ENCODE data around the gene ZSCAN31.

GRCh38 chr6:28353981-28354676 lies 18.2 kb upstream of the ZSCAN31 start:
- no peak for TF ChIP-seq GATA2 (IDR thresholded peaks at IDR 0.05; ENCODE audit: insufficient read depth, insufficient read length, low read depth, low read length)
- TF ChIP-seq POLR2A (IDR thresholded peaks at IDR 0.05; ENCODE audit: low read depth, low read length) = peak; percentile 54
- TF ChIP-seq POLR2AphosphoS5 (IDR thresholded peaks at IDR 0.05; ENCODE audit: insufficient read depth, low read depth, low read length) = peak; percentile 56
- no peak for TF ChIP-seq CTCF (IDR thresholded peaks at IDR 0.05; ENCODE audit: extremely low read depth in 1 of 2, insufficient read depth in 1 of 2, low read depth in 1 of 2, low read length in 2 of 2)
- TF ChIP-seq EZH2 (IDR thresholded peaks at IDR 0.05; ENCODE audit: borderline replicate concordance, low read depth, low read length, severe bottlenecking) = no peak
- TF ChIP-seq JUN (IDR thresholded peaks at IDR 0.05; ENCODE audit: borderline replicate concordance, insufficient read depth, insufficient read length, low read depth) = peak; percentile 49
